Measurements from ENCODE around the gene ICA1. TPM values are rescaled to one million over a fixed set of nuclear protein-coding genes. Genes with fewer than 3 reads are reported as not detected.
"Not testable (repeated sequence)": the region's sequence is repeated elsewhere in the genome, so short reads cannot be mapped to it uniquely, and the experiment has no call there.

Gene ICA1
- polyA plus RNA-seq, 4 donors = 5.5 to 37.1 (median 28.9) TPM

GRCh38 chr7:8063300-8063699 lies 198.7 kb downstream of the ICA1 start:
- DNase-seq (ENCODE audit: low read depth in 4 of 4, low spot score in 3 of 4) = not testable (repeated sequence)

Other genes with a start within 250 kb of the ICA1 start
- 1 to 10 TPM in 1 of 4 donors, under 1 TPM in 3; 0.12 to 1.6 (median 0.30) TPM for gene NXPH1, start 171.4 kb upstream of the ICA1 start, polyA plus RNA-seq (ENCODE audit: insufficient read length in 4 of 4)

All from left renal pelvis (tissue), 4 donors.